Measurements from ENCODE around the gene RHOC.
"Not testable (repeated sequence)": the region's sequence is repeated elsewhere in the genome, so short reads cannot be mapped to it uniquely, and the experiment has no call there.

Gene RHOC

DNA sequence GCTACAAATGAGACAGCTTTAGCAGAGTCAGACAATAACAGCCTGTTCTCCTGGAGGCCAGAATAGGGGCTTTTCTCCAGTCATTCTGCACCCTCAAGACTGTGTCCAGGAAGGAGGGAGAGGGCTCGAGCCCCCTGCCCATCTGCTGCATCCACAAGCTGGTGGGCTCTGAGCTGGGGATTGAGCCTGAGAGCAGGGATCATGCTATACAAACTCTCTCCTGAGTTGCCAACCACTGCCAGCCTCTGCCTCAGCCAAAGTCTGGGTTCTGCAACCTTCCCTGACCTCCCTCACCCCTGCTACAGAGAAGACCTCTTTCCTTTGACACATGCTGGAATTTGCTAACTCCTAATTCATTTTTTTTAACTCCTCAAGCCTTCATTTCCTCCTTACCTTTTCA, 23.0 kb upstream of the RHOC start:
- CTCF ChIA-PET, result interaction anchor here (6.7 kb wide), 1 partner anchor 13 kb away, joined by 74 read pairs; the partner anchor contains the start of gene PPM1J
- Histone ChIP-seq H3K27ac (ENCODE audit: extremely low read depth, low read depth, low read length) (no peak overlapping the region), H3K4me3 (ENCODE audit: low read depth, low read length) (no peak overlapping the region), H3K9me3 (ENCODE audit: control insufficient read depth, insufficient read depth, low read depth, low read length) (no peaks in the 10 kb centered on the region), H3K4me1 (ENCODE audit: control insufficient read depth, insufficient read depth, low read length) (no peaks in the 10 kb centered on the region), H3K36me3 (ENCODE audit: control insufficient read depth in 2 of 2, insufficient read depth in 1 of 2, low read length in 2 of 2) (no peaks in the 10 kb centered on the region)
- TF ChIP-seq ZNF768 (tag by site-specific recombination; IDR thresholded peaks at IDR 0.05) (no peak), ZNF221 (tag by site-specific recombination; IDR thresholded peaks at IDR 0.05; ENCODE audit: borderline replicate concordance) (no peak)
- POLR2A ChIA-PET, result no interaction called here

DNA sequence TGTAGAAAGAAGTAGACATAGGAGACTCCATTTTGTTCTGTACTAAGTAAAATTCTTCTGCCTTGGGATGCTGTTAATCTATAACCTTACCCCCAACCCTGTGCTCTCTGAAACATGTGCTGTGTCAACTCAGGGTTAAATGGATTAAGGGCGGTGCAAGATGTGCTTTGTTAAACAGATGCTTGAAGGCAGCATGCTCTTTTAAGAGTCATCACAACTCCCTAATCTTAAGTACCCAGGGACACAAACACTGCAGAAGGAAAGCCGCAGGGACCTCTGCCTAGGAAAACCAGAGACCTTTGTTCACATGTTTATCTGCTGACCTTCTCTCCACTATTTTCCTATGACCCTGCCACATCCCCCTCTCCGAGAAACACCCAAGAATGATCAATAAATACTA, 22.1 kb upstream of the RHOC start:
- CTCF ChIA-PET, result interaction anchor here (6.7 kb wide), 1 partner anchor 13 kb away, joined by 74 read pairs; the partner anchor contains the start of gene PPM1J
- H3K9me3 ChIP-seq (ENCODE audit: control insufficient read depth, insufficient read depth, low read depth, low read length); H3K27ac ChIP-seq (ENCODE audit: extremely low read depth, low read depth, low read length); POLR2A ChIA-PET; H3K36me3 ChIP-seq (ENCODE audit: control insufficient read depth in 2 of 2, insufficient read depth in 1 of 2, low read length in 2 of 2); H3K4me1 ChIP-seq (ENCODE audit: control insufficient read depth, insufficient read depth, low read length); H3K4me3 ChIP-seq (ENCODE audit: low read depth, low read length): not testable (repeated sequence)

DNA sequence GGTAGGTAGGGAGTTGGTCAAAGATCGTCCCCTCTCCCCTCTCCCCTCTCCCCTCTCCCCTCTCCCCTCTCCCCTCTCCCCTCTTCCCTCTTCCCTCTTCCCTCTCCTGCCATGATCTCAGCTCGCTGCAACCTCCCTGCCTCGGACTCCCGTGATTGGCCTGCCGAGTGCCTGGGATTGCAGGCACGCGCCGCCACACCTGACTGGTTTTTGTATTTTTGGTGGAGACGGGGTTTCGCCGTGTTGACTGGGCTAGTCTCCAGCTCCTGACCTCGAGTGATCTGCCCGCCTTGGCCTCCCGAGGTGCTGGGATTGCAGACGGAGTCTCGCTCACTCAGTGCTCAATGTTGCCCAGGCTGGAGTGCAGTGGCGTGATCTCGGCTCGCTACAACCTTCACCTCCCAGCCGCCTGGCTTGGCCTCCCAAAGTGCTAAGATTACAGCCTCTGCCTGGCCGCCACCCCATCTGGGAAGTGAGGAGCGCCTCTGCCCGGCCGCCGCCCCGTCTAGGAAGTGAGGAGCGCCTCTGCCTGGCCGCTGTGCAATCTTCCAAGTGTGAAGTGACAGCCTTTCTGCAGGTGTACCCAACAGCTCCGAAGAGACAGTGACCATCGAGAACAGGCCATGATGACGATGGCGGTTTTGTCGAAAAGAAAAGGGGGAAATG, 21.5 kb upstream of the RHOC start:
- H3K36me3 ChIP-seq (ENCODE audit: control insufficient read depth in 2 of 2, insufficient read depth in 1 of 2, low read length in 2 of 2); POLR2A ChIA-PET; H3K27ac ChIP-seq (ENCODE audit: extremely low read depth, low read depth, low read length); H3K9me3 ChIP-seq (ENCODE audit: control insufficient read depth, insufficient read depth, low read depth, low read length); H3K4me1 ChIP-seq (ENCODE audit: control insufficient read depth, insufficient read depth, low read length); H3K4me3 ChIP-seq (ENCODE audit: low read depth, low read length): not testable (repeated sequence)
- CTCF ChIA-PET, result interaction anchor here (1.2 to 6.7 kb wide), 2 partner anchors 12 to 75 kb away, joined by 5 to 74 read pairs; partner anchors contain the start of gene PPM1J

DNA sequence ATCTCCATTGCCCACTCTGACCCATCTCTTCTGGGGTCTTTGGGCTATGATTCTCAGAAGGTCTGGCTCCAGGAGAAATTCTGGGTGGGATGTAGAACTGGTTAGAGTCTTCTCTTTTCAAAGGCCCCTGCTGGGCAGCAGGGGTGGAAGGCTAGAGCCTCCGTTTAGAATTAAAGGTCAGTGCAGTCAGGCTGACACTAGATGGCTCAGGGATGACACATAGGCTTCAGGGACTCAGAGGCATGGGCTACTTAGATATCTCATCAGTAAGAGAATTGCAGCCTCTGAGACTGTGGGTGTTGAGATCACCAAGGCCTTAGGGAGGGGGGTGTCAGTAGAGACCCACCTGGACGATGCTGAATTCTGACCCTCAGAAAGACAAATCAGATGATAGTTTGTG, 20.8 kb upstream of the RHOC start:
- ChIA-PET POLR2A (no interaction called here), CTCF (interaction anchor here (1.2 to 6.7 kb wide), 2 partner anchors 11 to 76 kb away, joined by 5 to 74 read pairs; partner anchors contain the start of gene PPM1J)
- Histone ChIP-seq H3K27ac (ENCODE audit: extremely low read depth, low read depth, low read length) (no peak overlapping the region), H3K9me3 (ENCODE audit: control insufficient read depth, insufficient read depth, low read depth, low read length) (no peaks in the 10 kb centered on the region), H3K4me3 (ENCODE audit: low read depth, low read length) (no peak overlapping the region), H3K36me3 (ENCODE audit: control insufficient read depth in 2 of 2, insufficient read depth in 1 of 2, low read length in 2 of 2) (no peaks in the 10 kb centered on the region), H3K4me1 (ENCODE audit: control insufficient read depth, insufficient read depth, low read length) (no peaks in the 10 kb centered on the region)
- TF ChIP-seq, protein P1, sequence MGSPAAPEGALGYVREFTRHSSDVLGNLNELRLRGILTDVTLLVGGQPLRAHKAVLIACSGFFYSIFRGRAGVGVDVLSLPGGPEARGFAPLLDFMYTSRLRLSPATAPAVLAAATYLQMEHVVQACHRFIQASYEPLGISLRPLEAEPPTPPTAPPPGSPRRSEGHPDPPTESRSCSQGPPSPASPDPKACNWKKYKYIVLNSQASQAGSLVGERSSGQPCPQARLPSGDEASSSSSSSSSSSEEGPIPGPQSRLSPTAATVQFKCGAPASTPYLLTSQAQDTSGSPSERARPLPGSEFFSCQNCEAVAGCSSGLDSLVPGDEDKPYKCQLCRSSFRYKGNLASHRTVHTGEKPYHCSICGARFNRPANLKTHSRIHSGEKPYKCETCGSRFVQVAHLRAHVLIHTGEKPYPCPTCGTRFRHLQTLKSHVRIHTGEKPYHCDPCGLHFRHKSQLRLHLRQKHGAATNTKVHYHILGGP (tag by site-specific recombination; IDR thresholded peaks at IDR 0.05), result no peak
- no peak for TF ChIP-seq IKZF3 (tag by site-specific recombination; IDR thresholded peaks at IDR 0.05)
- TF ChIP-seq ZNF292 (tag by site-specific recombination; IDR thresholded peaks at IDR 0.05; ENCODE audit: borderline replicate concordance, low read depth), result no peak
- no peak for TF ChIP-seq ZNF121 (tag by site-specific recombination; IDR thresholded peaks at IDR 0.05)
- no peak for TF ChIP-seq ZNF561 (tag by site-specific recombination; IDR thresholded peaks at IDR 0.05; ENCODE audit: borderline replicate concordance)
- TF ChIP-seq, protein P2, sequence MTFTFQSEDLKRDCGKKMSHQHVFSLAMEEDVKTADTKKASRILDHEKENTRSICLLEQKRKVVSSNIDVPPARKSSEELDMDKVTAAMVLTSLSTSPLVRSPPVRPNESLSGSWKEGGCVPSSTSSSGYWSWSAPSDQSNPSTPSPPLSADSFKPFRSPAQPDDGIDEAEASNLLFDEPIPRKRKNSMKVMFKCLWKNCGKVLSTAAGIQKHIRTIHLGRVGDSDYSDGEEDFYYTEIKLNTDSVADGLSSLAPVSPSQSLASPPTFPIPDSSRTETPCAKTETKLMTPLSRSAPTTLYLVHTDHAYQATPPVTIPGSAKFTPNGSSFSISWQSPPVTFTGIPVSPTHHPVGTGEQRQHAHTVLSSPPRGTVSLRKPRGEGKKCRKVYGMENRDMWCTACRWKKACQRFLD (tag by site-specific recombination; IDR thresholded peaks at IDR 0.05), result no peak
- no peak for TF ChIP-seq BCL11B (tag by site-specific recombination; IDR thresholded peaks at IDR 0.05; ENCODE audit: low read depth)
- TF ChIP-seq ZNF560 (tag by site-specific recombination; IDR thresholded peaks at IDR 0.05; ENCODE audit: borderline replicate concordance), result no peak
- TF ChIP-seq ZNF596 (tag by site-specific recombination; IDR thresholded peaks at IDR 0.05), result no peak
- no peak for TF ChIP-seq ZNF157 (tag by site-specific recombination; IDR thresholded peaks at IDR 0.05)
- no peak for TF ChIP-seq ZBTB20 (tag by site-specific recombination; IDR thresholded peaks at IDR 0.05)
- TF ChIP-seq, protein P3, sequence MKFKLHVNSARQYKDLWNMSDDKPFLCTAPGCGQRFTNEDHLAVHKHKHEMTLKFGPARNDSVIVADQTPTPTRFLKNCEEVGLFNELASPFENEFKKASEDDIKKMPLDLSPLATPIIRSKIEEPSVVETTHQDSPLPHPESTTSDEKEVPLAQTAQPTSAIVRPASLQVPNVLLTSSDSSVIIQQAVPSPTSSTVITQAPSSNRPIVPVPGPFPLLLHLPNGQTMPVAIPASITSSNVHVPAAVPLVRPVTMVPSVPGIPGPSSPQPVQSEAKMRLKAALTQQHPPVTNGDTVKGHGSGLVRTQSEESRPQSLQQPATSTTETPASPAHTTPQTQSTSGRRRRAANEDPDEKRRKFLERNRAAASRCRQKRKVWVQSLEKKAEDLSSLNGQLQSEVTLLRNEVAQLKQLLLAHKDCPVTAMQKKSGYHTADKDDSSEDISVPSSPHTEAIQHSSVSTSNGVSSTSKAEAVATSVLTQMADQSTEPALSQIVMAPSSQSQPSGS (tag by site-specific recombination; IDR thresholded peaks at IDR 0.05; ENCODE audit: low read depth), result no peak

Data from HEK293 (cell line).